Right kidney (tissue), 1 donor: ENCODE measurements around the gene MRPL12.

Experiments
- DNase-seq: peaks from one replicate; pipeline ENCODE4 v3.0.0-alpha.2; 2016

Gene MRPL12

GRCh38 chr17:81700353-81701287 lies 2.5 kb upstream of the MRPL12 start:
- no peak for DNase-seq

DNA sequence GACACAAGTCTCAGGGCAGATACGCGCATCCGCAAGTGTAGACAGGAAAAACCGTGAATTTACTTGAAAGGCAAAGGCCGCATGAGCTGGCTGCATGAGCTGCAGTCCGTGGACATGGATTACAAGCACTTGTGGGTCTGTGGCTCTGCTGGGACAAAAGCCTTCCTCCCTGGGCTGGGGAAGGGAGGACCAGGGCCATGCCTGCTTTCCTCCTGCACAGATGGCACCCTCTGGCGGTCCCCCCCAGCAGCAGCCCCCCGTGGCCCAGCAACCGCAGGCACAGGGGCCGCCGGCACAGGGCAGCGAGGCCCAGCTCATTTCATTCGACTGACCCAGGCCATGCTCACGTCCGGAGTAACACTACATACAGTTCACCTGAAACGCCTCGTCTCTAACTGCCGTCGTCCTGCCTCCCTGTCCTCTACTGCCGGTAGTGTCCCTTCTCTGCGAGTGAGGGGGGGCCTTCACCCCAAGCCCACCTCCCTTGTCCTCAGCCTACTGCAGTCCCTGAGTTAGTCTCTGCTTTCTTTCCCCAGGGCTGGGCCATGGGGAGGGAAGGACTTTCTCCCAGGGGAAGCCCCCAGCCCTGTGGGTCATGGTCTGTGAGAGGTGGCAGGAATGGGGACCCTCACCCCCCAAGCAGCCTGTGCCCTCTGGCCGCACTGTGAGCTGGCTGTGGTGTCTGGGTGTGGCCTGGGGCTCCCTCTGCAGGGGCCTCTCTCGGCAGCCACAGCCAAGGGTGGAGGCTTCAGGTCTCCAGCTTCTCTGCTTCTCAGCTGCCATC lies 1.7 kb upstream of the MRPL12 start:
- DNase-seq, result no peak

DNA sequence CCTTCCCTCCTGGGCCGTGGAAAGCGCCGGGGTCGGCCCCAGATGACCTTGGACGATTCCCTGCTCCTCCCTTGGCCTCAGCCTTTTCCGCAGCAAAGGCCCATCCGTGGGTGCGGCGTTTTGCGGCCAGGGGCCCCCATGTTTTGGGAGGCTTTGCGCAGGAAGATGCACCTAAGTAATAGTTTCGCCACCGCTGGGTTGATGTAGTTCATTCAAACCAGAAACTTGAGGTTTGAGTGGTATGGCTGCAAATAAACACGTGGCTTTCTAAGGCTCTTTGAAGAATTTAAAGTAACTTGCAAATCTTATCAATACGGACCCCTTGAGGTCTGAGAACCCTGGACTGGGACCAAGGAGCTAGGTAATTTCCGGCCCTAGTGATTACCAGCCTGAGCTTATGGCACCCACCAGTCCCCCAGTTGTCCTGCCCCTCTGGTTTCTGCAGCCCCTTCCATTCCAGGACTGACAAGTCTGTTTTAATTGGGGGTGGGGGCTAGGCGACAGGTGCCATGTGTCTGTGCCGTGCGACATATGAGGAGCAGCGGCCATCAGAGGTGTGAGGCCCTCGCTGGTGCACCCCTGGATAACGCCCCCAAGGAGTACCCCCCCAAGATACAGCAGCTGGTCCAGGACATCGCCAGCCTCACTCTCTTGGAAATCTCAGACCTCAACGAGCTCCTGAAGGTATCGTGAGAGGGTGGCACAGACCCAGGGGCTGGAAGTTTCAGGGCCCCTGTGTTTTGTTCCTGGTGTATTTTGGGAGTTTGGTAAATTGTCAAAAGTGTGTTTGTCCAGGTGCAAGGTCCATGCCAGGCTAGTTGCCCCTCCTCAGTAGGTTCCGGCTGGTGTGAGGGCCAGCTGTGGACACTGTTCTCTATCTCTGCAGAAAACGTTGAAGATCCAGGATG lies 834 bp downstream of the MRPL12 start:
- DNase-seq, result no peak

GRCh38 chr17:81705518-81706231 lies 2.5 kb downstream of the MRPL12 start:
- no peak for DNase-seq

DNA sequence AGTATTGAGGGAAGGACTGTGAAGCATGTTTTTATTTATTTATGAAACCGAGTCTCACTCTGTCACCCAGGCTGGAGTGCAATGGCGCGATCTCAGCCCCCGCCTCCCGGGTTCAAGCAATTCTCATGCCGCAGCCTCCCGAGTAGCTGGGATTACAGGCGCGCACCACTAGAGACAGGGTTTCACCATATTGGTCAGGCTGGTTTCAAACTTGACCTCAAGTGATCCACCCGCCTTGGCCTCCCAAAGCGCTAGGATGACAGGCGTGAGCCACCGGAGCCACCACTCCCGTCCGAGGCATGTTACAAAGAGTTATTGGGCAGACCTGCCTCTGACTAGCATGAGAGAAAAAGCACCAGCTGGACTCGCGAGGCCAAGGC lies 3.1 kb downstream of the MRPL12 start:
- no peak for DNase-seq

DNA sequence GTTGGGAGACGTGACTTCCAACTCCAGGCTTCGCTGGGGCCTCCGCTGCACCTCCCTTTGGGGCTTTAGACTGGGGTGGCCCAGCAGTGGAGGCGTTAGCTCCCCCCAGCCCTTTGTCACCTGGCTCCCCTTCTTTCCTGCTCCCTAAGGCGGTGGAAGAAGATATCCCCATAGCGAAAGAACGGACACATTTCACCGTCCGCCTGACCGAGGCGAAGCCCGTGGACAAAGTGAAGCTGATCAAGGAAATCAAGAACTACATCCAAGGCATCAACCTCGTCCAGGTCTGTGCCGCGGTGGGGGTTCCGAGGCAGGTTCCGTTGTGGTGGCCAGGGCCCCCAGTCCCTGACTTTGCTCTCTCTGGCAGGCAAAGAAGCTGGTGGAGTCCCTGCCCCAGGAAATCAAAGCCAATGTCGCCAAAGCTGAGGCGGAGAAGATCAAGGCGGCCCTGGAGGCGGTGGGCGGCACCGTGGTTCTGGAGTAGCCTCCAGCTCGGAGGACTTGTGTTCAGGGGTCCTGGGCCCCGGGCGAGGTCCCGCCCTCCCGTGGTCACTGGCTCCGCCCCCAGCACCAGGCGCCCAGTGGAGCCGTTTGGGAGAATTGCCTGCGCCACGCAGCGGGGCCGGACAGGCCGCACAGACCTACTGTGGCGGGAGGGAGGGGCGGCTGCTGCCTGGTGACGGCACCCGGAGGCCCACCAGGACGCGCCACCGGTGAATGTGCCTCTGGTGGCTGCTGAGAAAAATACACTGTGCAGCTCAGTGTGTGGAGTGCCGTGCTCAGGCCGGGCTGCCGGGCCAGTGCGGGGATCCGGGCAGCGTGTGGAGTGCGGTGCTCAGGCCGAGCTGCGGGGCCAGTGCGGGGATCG lies 3.8 kb downstream of the MRPL12 start:
- DNase-seq, result no peak

GRCh38 chr17:81707725-81708646 lies 4.8 kb downstream of the MRPL12 start:
- no peak for DNase-seq

DNA sequence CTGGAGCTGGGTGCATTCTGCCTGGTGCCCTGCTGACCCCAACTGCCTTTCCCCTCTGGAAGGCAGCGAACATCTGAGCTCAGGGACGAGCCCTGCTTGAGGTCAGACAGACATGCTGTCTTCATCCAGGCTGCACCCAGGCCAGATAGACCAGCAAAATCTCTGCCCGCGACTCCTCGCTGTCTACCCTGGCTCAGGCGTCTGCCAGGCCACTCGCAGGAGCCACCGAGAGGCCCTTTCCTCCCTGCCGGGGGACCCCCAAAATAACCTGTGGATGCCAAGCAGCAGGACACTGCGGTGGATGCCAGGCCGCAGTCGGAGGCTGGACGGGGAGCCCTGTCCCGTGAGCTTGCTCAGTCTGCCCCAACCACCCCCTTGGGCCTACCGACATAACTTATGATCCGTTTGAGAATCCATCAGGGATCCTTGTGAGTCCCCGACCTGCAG lies 5.6 kb downstream of the MRPL12 start:
- no peak for DNase-seq

DNA sequence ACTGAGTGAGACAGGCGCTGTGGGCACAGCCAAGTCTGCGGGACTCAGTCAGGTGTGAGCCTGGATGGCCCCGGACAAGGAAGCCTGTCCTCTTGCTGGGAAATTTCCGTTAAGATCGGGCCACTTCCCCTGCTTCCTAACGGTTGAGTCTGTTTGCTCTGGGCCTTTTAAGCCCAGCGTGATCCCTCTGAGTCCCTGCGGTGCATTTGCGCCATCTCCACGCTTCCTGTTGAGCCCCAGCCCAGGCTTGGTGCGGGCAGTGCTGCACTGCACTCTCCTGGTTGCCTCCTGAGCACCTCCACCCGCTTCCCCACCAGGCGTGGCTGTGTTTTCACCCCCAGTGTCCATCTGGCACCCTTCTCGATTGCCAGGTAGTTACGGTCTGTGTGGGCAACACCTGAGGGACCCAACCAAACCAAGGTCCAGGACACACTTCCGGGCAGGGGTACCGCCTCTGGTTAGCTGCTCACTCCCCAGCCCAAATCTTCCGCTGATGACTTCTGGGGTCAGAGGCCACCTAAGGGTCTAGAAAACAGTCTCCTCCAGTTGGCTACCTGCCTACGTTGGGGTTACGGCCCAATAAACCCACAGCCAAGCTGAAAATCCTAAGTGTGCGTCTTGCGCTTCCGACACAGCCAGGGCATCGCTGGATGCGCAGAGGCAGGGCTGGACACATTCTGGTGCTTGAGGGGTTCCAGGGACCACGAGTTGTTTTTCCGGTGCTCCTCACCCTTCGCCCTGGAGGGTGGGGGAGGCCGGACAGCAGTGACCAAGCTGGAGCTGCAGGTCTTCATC lies 7.5 kb downstream of the MRPL12 start:
- DNase-seq, result peak; percentile 34

- peak; percentile 92 for DNase-seq
Measured at GRCh38 chr17:81711814-81712467, 8.8 kb downstream of the MRPL12 start, which contains the start of gene SLC25A10. TSS of gene SLC25A10 (plus strand) at chr17:81712284. CDS start at chr17:81712427, 143 bp downstream.

DNA sequence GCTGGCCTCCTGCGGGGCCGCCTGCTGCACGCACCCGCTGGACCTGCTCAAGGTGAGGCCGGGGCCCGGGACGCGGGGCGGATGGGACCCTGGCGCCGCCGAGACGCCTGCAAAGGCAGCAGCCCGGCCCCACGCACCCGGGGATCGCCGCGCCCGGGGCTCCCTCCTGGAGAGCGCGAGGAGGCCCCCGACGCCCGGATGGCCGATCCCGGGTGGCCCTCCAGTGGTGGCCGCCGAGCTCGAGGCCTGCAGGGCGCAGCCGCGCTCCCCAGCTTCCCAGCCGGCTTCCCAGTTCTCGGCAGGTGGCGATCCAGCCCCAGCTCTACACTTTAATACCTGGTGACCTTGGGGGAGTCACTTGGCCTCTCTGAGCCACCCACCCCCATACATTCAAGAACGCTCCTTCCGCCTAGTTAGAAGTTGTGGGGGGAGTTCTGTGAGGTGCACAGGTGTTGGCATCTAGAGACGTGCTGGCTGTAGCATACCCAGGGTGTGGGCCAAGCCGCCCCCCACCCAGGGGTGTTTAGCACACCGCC lies 9.4 kb downstream of the MRPL12 start:
- peak; percentile 83 for DNase-seq

DNA sequence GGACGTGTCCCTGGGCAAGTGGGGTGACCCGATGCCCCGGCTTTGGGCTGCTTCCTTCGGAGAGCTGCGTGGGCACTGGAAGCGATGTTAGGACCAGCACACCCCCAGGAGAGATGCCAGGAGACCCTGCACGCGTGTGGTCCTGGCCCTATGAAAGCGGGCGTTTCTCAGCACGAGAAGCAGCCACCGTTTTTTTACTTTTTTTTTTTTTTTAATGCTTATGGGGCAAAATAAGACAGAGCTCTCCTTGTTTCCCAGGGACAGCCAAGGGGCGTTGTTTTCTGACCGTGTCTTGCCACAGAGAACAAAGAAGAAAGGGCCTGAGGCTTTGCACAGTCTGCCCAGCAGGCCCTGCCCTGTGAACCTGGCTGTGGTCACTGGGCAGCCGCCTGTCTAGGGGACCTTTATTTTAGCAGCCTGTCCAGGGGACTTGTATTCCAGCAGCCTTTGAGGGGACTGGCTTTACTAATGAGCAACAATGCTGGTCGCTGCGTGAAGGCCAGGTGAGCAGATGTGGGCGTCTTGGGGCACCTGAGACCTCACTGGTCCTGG lies 9.9 kb downstream of the MRPL12 start:
- no peak for DNase-seq

DNA sequence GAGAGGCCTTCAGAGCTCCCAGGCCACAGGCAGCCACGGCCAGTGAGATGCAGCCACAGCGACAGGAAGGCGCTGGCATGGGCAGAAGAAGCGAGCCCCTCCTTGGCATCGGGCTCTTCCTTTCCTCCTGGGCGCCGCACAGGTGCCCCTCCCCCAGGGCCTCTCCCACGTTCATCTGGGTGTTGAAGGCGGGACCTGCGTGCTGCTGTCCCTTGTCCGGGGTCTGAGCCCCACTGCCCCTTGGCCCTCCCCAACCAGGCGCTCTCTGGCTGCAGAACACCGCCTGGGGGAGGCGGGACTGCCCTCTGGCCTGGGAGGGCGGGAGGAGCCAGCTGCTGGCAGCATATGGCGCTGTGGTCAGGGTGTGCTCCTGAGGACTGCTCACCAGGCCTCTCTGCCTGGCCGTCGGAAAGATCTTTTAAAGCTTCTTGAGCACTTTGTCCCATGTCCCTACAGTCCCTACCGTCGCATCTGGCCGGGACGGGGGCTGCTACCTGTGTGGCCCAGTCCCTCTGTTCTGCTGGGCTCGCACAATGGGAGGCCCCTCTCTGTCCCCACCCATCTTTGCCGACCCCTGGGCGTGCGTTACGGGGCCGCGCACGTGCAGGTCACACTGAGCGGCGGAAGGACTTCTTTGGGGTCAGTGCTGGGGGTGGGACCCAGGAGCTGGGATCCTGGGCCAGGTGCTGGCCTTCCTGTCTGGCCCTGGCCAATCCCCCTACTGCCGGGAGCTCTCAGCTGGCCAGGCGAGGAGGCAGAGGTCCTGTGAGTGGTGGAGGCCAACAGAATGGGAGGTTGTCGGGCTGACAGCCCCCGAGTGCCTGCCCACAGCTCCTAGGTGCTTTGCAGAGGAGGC lies 10.6 kb downstream of the MRPL12 start:
- DNase-seq, result peak; percentile 63

DNA sequence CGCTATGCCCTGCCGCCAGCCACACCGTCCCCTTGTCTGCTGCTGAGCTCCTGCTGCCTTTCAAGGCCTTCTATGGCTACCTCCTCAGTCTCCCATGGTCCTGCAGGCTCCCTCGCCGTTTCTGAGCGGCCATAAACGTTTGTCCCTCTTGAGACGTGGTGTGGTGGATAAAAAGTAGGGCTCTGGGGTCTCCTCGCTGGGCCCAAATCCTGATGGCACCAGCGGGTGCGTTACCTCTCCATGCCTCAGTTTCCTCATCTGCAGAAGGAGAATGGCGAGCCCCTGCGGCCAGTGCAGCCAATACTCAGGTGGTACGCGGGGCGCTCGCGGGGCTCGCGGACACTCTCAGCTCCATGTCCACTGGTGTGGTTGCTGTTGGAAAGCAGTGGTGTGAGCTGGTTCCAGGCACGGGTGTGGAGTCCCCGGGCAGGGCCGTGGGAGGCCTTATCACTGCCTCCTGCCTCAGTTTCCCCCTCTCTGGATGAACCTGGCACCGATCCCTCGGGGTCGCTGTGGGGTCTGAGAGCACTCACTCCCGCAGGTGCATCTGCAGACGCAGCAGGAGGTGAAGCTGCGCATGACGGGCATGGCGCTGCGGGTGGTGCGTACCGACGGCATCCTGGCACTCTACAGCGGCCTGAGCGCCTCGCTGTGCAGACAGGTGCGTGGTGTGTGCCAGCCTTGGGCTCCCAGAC lies 11.4 kb downstream of the MRPL12 start:
- no peak for DNase-seq

- DNase-seq, result no peak
Measured at GRCh38 chr17:81715107-81715871, 12.1 kb downstream of the MRPL12 start.
